GM21515 (cell line): ENCODE measurements around the gene SPPL3.

Source experiments
- ATAC-seq: cut with Tn5 transposase; IDR thresholded peaks from one replicate; pipeline ENCODE4 v1.9.1; 2021; ENCODE audit not compliant: unreplicated experiment

Gene SPPL3

GRCh38 chr12:120791669-120792176, 112.4 kb downstream of the SPPL3 start:
- no peak for ATAC-seq

GRCh38 chr12:120790114-120790513, 114.0 kb downstream of the SPPL3 start:
- ATAC-seq, result no peak

- no peak for ATAC-seq
Observed at GRCh38 chr12:120787889-120788288, 116.3 kb downstream of the SPPL3 start.

GRCh38 chr12:120784804-120785203, 119.4 kb downstream of the SPPL3 start:
- ATAC-seq, result no peak

- no peak for ATAC-seq
Observed at GRCh38 chr12:120783197-120783596, 121.0 kb downstream of the SPPL3 start.

GRCh38 chr12:120775862-120776552, 128.2 kb downstream of the SPPL3 start:
- no peak for ATAC-seq

- ATAC-seq, result no peak
Observed at GRCh38 chr12:120774169-120774916, 129.8 kb downstream of the SPPL3 start.

- ATAC-seq, result no peak
Observed at GRCh38 chr12:120771097-120771496, 133.1 kb downstream of the SPPL3 start.

- no peak for ATAC-seq
Observed at GRCh38 chr12:120767071-120768024, 136.8 kb downstream of the SPPL3 start.

GRCh38 chr12:120766566-120766965, 137.6 kb downstream of the SPPL3 start:
- no peak for ATAC-seq

- no peak for ATAC-seq
Observed at GRCh38 chr12:120764816-120765215, 139.3 kb downstream of the SPPL3 start.

- no peak for ATAC-seq
Observed at GRCh38 chr12:120763250-120763649, 140.9 kb downstream of the SPPL3 start.

GRCh38 chr12:120762086-120762485, 142.1 kb downstream of the SPPL3 start:
- no peak for ATAC-seq

- ATAC-seq, result no peak
Observed at GRCh38 chr12:120761519-120761934, 142.6 kb downstream of the SPPL3 start.

GRCh38 chr12:120760349-120761254, 143.6 kb downstream of the SPPL3 start:
- no peak for ATAC-seq

GRCh38 chr12:120759591-120760348, 144.4 kb downstream of the SPPL3 start:
- ATAC-seq, result no peak

GRCh38 chr12:120758798-120759590, 145.2 kb downstream of the SPPL3 start:
- ATAC-seq, result no peak

GRCh38 chr12:120757949-120758348, 146.2 kb downstream of the SPPL3 start:
- no peak for ATAC-seq
